ENCODE data around the gene MRPL24.
"Not testable (repeated sequence)": the region's sequence is repeated elsewhere in the genome, so short reads cannot be mapped to it uniquely, and the experiment has no call there.

The MRPL24 gene

GRCh38 chr1:156757572-156758253, 16.8 kb upstream of the MRPL24 start:
- not testable (repeated sequence) for DNase-seq

GRCh38 chr1:156756355-156756754, 15.5 kb upstream of the MRPL24 start:
- no peak for DNase-seq

GRCh38 chr1:156755527-156755950, 14.7 kb upstream of the MRPL24 start:
- no peak for DNase-seq

- no peak for DNase-seq
Observed at GRCh38 chr1:156754219-156754618, 13.3 kb upstream of the MRPL24 start.

- no peak for DNase-seq
Observed at GRCh38 chr1:156752843-156753482, 12.1 kb upstream of the MRPL24 start.

- peak; percentile 98 for DNase-seq
Observed at GRCh38 chr1:156751757-156752481, 11.0 kb upstream of the MRPL24 start.

- no peak for DNase-seq
Observed at GRCh38 chr1:156751451-156751756, 10.5 kb upstream of the MRPL24 start, which contains the start of gene HDGF. HDGF (minus strand) TSS chr1:156751675; CDS start chr1:156751429, 246 bp downstream.

GRCh38 chr1:156750711-156751450, 10.0 kb upstream of the MRPL24 start:
- DNase-seq, result no peak

GRCh38 chr1:156750191-156750672, 9.3 kb upstream of the MRPL24 start:
- DNase-seq, result no peak

GRCh38 chr1:156749419-156750118, 8.7 kb upstream of the MRPL24 start:
- no peak for DNase-seq

- DNase-seq, result peak; percentile 58
Observed at GRCh38 chr1:156748670-156749418, 8.0 kb upstream of the MRPL24 start.

GRCh38 chr1:156747742-156748669, 7.1 kb upstream of the MRPL24 start:
- no peak for DNase-seq

- DNase-seq, result peak; percentile 95
Observed at GRCh38 chr1:156746728-156747631, 6.1 kb upstream of the MRPL24 start.

- no peak for DNase-seq
Observed at GRCh38 chr1:156746406-156746727, 5.5 kb upstream of the MRPL24 start.

- DNase-seq, result no peak
Observed at GRCh38 chr1:156745881-156746280, 5.0 kb upstream of the MRPL24 start.

GRCh38 chr1:156744786-156745419, 4.0 kb upstream of the MRPL24 start:
- DNase-seq, result no peak

- no peak for DNase-seq
Observed at GRCh38 chr1:156744344-156744743, 3.5 kb upstream of the MRPL24 start.

- DNase-seq, result no peak
Observed at GRCh38 chr1:156743367-156744302, 2.7 kb upstream of the MRPL24 start.
